ENCODE data around the gene ATF3.

DNA sequence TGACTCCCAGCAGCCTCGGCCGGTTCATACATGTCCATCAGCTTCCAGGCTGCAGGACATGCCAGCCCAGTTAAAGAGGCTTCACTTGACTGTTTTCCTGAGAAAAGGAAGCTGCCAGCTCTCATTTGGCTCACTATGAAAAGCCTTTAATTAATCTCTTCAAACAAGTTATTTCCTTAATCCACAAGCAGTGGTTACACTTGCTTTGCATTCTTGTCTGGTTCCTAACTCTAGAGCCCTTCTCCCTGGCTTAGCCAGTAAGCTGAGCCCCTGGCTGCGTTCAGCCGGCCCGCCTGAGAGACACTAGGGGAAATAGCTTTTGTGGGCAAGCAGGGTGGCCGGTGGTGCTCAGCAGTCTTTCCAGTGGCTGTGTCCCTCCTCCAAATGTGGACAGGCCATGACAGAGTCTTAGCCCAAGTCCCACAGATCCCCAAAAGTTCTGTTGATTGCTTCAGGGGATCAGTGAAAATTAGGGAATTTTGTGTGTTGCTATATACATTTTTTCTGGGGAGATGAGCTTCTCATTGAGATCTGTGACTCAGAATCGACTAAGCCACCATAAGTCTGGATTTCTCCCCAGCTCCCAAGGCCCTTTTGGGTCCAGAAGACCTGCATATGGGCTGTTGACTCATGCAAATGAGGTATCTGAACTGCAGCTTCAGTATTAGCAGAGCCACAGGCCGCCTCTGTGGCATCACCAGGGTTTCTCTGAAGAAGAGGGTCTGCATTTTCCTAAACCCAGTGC lies 10.1 kb downstream of the ATF3 start:
- TF ChIP-seq, protein P1, sequence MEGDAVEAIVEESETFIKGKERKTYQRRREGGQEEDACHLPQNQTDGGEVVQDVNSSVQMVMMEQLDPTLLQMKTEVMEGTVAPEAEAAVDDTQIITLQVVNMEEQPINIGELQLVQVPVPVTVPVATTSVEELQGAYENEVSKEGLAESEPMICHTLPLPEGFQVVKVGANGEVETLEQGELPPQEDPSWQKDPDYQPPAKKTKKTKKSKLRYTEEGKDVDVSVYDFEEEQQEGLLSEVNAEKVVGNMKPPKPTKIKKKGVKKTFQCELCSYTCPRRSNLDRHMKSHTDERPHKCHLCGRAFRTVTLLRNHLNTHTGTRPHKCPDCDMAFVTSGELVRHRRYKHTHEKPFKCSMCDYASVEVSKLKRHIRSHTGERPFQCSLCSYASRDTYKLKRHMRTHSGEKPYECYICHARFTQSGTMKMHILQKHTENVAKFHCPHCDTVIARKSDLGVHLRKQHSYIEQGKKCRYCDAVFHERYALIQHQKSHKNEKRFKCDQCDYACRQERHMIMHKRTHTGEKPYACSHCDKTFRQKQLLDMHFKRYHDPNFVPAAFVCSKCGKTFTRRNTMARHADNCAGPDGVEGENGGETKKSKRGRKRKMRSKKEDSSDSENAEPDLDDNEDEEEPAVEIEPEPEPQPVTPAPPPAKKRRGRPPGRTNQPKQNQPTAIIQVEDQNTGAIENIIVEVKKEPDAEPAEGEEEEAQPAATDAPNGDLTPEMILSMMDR (IDR thresholded peaks at IDR 0.05; ENCODE audit: low read length): no peak
- TF ChIP-seq EZH2 (IDR thresholded peaks at IDR 0.05; ENCODE audit: borderline replicate concordance, low read length): no peak

Measured in OCI-LY1 (cell line).